B cell (primary cell): Measurements from ENCODE around the gene SPANXD. TPM values are rescaled to one million over a fixed set of nuclear protein-coding genes. Genes with fewer than 3 reads are reported as not detected.

Experiments
- ATAC-seq: fragments of 200-7000 bp; cut with Tn5 transposase; one replicate; pipeline ENCODE4 v1.10.0; 2021; ENCODE audit warnings: low read depth, mild to moderate bottlenecking, moderate number of reproducible peaks, moderate library complexity
- CTCF ChIA-PET: fragments of 350-600 bp; sonication (Branson Sonifier 250); formaldehyde crosslinking; loops from one replicate; lab custom pipeline; 2021; ENCODE audit warnings: antibody characterized with exemption, inconsistent platforms; lab: Charles Lee
- POLR2A ChIA-PET: fragments of 350-600 bp; sonication (Branson Sonifier 250); formaldehyde crosslinking; loops from one replicate; lab custom pipeline; 2021; ENCODE audit warnings: antibody characterized with exemption; lab: Charles Lee
- DNase-seq: peaks from one replicate; pipeline ENCODE4 v3.0.0; 2013
- H2AFZ ChIP-seq: 2 replicates; pipeline ENCODE4 v1.6.1; 2012; ENCODE audit warnings: mild to moderate bottlenecking, low read depth, low read length; ENCODE audit not compliant: insufficient read depth, poor library complexity, severe bottlenecking
- H3K27ac ChIP-seq, 2 donors: 1 replicate in 1 of 2; 2 replicates in 1 of 2; pipeline ENCODE4 v1.5.1; 2012 to 2013; ENCODE audit warnings: low read length in 2 of 2, mild to moderate bottlenecking in 2 of 2, moderate library complexity in 1 of 2
- H3K27me3 ChIP-seq, 4 experiments: fragments of 200-600 bp in 1 of 4; sonication (generic) in 1 of 4; replicated peaks in 1 of 4; 1 replicate in 2 of 4; 2 replicates in 2 of 4; pipeline versions ENCODE4 v1.6.1 to v1.7.0; 2013 to 2016; ENCODE audit warnings: low read length in 3 of 4, mild to moderate bottlenecking in 2 of 4, mixed read lengths in 1 of 4, moderate library complexity in 1 of 4; ENCODE audit not compliant: insufficient read depth in 4 of 4, control insufficient read depth in 3 of 4; ENCODE audit errors: control extremely low read depth in 1 of 4
- H3K36me3 ChIP-seq, 2 experiments: replicated peaks in 1 of 2; 1 replicate in 1 of 2; 2 replicates in 1 of 2; pipeline versions ENCODE4 v1.6.1 to v1.7.1; 2013; ENCODE audit warnings: low read length in 1 of 2; ENCODE audit not compliant: insufficient read depth in 2 of 2, control insufficient read depth in 1 of 2; ENCODE audit errors: control extremely low read depth in 1 of 2, extremely low read depth in 1 of 2
- H3K4me1 ChIP-seq, 2 donors: fragments of 200-600 bp in 1 of 2; sonication (generic) in 1 of 2; 1 replicate in 1 of 2; 2 replicates in 1 of 2; pipeline versions ENCODE4 v1.5.1 to v1.6.1; 2013 to 2017; ENCODE audit warnings: low read length in 2 of 2; ENCODE audit not compliant: control insufficient read depth in 2 of 2, insufficient read depth in 2 of 2
- H3K4me2 ChIP-seq: replicated peaks from 2 replicates; pipeline ENCODE3; 2012; ENCODE audit warnings: mild to moderate bottlenecking, low read depth, low read length; ENCODE audit not compliant: poor library complexity, severe bottlenecking
- H3K4me3 ChIP-seq, 5 experiments: fragments of 200-600 bp in 1 of 5; sonication (generic) in 1 of 5; 1 replicate in 3 of 5; 2 replicates in 2 of 5; pipeline versions ENCODE4 v1.5.1 to v1.7.0; 2011 to 2016; ENCODE audit warnings: low read length in 4 of 5, mild to moderate bottlenecking in 4 of 5, low read depth in 2 of 5, control low read depth in 1 of 5, moderate library complexity in 1 of 5; ENCODE audit not compliant: insufficient read depth in 1 of 5; ENCODE audit errors: control extremely low read depth in 1 of 5, extremely low read depth in 1 of 5
- H3K79me2 ChIP-seq: fragments of 200-600 bp; sonication (generic); one replicate; pipeline ENCODE4 v1.6.0; 2016; ENCODE audit warnings: low read length; ENCODE audit not compliant: control insufficient read depth, insufficient read depth
- H3K9ac ChIP-seq: fragments of 200-600 bp; sonication (generic); 2 replicates; pipeline ENCODE4 v1.6.1; 2017; ENCODE audit warnings: mild to moderate bottlenecking, low read length, moderate library complexity
- H3K9me3 ChIP-seq, 3 donors: one replicate each; pipeline versions ENCODE4 v1.6.1 to v1.7.1; 2013; ENCODE audit warnings: low read length in 2 of 3; ENCODE audit not compliant: control insufficient read depth in 2 of 3, insufficient read depth in 1 of 3; ENCODE audit errors: control extremely low read depth in 1 of 3
- H4K20me1 ChIP-seq: 2 replicates; pipeline ENCODE4 v1.6.0; 2012; ENCODE audit warnings: mild to moderate bottlenecking, low read length; ENCODE audit not compliant: insufficient read depth, control insufficient read depth, poor library complexity, severe bottlenecking
- H3K27ac Mint-ChIP-seq: one replicate; pipeline ENCODE4 v1.8.0; 2021; ENCODE audit warnings: mixed read lengths
- H3K27me3 Mint-ChIP-seq: one replicate; pipeline ENCODE4 v1.8.0; 2021; ENCODE audit warnings: mixed read lengths
- H3K4me1 Mint-ChIP-seq: one replicate; pipeline ENCODE4 v1.8.0; 2021; ENCODE audit warnings: mixed read lengths
- H3K4me3 Mint-ChIP-seq: one replicate; pipeline ENCODE4 v1.8.0; 2021; ENCODE audit warnings: mixed read lengths
- H3K9me3 Mint-ChIP-seq: one replicate; pipeline ENCODE4 v1.8.0; 2022; ENCODE audit warnings: mixed read lengths; ENCODE audit not compliant: insufficient read depth
- EZH2 ChIP-seq: IDR thresholded peaks from 2 replicates; pipeline ENCODE4 v1.6.1; 2012; ENCODE audit warnings: borderline replicate concordance, low read depth, mild to moderate bottlenecking, moderate library complexity, low read length; ENCODE audit not compliant: insufficient read depth, poor library complexity, severe bottlenecking
- WGBS: methylation state at CpG from one replicate; pipeline ENCODE4 v1.1.5; 2013; ENCODE audit warnings: missing lambda C conversion rate; ENCODE audit not compliant: insufficient coverage; 5-methylcytosine and 5-hydroxymethylcytosine counted together
- intact Hi-C: fragments of 100-400 bp; cut with micrococcal nuclease; formaldehyde crosslinking; loops from one replicate; pipeline ENCODE4 v1.10.0; 2022
- polyA plus RNA-seq: library from polyadenylated mRNA; depleted of rRNA; stranded (reverse); fragments of >200 nt; gene quantifications from 2 replicates; pipeline ENCODE4 v1.2.3, GENCODE V29; 2012
- total RNA-seq, 2 donors: library from RNA; stranded (reverse); fragments of 120-200 nt in 1 of 2; gene quantifications; 1 replicate in 1 of 2; 2 replicates in 1 of 2; pipeline versions ENCODE4 v1.2.3 to v1.2.4, GENCODE V29; 2013 to 2022
- TF ChIP-seq, protein P1 (sequence below): fragments of 200-600 bp; IDR thresholded peaks from one replicate; pipeline ENCODE4 v1.8.0; 2022; ENCODE audit warnings: antibody characterized with exemption, mild to moderate bottlenecking

SPANXD gene
- total and polyA plus RNA-seq, 2 donors (not counting 1 experiment from before 2014, with no cell fraction given), result not detected

- no peak overlapping the region for H2AFZ ChIP-seq
- no peaks in the 10 kb centered on the region for H3K4me1 ChIP-seq
- no peak for ATAC-seq
- no peak overlapping the region for H3K4me3 ChIP-seq
- POLR2A ChIA-PET, result no interaction called here
- no peak overlapping the region for H3K9ac ChIP-seq
- DNase-seq, result no peak
- CTCF ChIA-PET, result no interaction called here
- no peaks in the 10 kb centered on the region for H3K36me3 ChIP-seq
- no peaks in the 10 kb centered on the region for H4K20me1 ChIP-seq
- H3K9me3 ChIP-seq, result no peaks in the 10 kb centered on the region
- no CpG with 5 or more reads among the region's 3 CpGs for WGBS
- no peak for TF ChIP-seq EZH2
- TF ChIP-seq, protein P1, sequence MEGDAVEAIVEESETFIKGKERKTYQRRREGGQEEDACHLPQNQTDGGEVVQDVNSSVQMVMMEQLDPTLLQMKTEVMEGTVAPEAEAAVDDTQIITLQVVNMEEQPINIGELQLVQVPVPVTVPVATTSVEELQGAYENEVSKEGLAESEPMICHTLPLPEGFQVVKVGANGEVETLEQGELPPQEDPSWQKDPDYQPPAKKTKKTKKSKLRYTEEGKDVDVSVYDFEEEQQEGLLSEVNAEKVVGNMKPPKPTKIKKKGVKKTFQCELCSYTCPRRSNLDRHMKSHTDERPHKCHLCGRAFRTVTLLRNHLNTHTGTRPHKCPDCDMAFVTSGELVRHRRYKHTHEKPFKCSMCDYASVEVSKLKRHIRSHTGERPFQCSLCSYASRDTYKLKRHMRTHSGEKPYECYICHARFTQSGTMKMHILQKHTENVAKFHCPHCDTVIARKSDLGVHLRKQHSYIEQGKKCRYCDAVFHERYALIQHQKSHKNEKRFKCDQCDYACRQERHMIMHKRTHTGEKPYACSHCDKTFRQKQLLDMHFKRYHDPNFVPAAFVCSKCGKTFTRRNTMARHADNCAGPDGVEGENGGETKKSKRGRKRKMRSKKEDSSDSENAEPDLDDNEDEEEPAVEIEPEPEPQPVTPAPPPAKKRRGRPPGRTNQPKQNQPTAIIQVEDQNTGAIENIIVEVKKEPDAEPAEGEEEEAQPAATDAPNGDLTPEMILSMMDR, result no peak
- no peak overlapping the region for H3K4me2 ChIP-seq
- H3K27ac ChIP-seq, result no peak overlapping the region
- Mint-ChIP-seq H3K4me1 (no peaks in the 10 kb centered on the region), H3K27me3 (no peaks in the 10 kb centered on the region), H3K27ac (no peak overlapping the region), H3K4me3 (no peak overlapping the region), H3K9me3 (no peaks in the 10 kb centered on the region)
- intact Hi-C loops, result no loop called here
- no peaks in the 10 kb centered on the region for H3K79me2 ChIP-seq
- H3K27me3 ChIP-seq, result no peaks in the 10 kb centered on the region
Measured at GRCh38 chrX:141714680-141715079, 16.1 kb upstream of the SPANXD start.

DNA sequence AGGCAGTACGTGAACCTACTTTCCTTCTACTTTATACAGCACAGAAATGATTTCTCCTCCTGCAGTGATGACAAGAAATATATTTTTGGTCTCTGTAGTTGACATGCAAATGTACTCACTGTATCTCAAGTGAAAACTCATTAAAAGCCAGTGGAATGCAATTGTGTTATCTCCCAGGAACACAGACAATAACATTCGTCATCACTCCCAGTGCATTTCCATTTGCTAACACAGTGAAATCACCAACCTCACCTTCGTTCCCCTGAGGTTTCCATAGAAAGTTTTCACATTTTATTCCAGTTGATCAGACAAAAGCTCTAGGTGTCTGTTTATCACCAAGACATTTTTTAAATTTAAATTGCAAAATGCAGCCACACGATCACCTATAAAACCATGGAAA lies 2.5 kb upstream of the SPANXD start:
- no CpG with 5 or more reads among the region's 4 CpGs for WGBS
- intact Hi-C loops, result no loop called here
- H3K9me3 ChIP-seq, result no peaks in the 10 kb centered on the region
- Mint-ChIP-seq H3K4me1 (no peaks in the 10 kb centered on the region), H3K9me3 (no peaks in the 10 kb centered on the region), H3K4me3 (no peak overlapping the region), H3K27me3 (no peaks in the 10 kb centered on the region), H3K27ac (no peak overlapping the region)
- no peak overlapping the region for H3K27ac ChIP-seq
- no peaks in the 10 kb centered on the region for H3K36me3 ChIP-seq
- TF ChIP-seq EZH2, result no peak
- TF ChIP-seq, protein P1, result no peak
- H3K4me2 ChIP-seq, result no peak overlapping the region
- H4K20me1 ChIP-seq, result no peaks in the 10 kb centered on the region
- H3K79me2 ChIP-seq, result no peaks in the 10 kb centered on the region
- H3K27me3 ChIP-seq, result no peaks in the 10 kb centered on the region
- H3K9ac ChIP-seq, result no peak overlapping the region
- ATAC-seq (no peak), DNase-seq (no peak)
- no peak overlapping the region for H2AFZ ChIP-seq
- POLR2A ChIA-PET, result no interaction called here
- no peak overlapping the region for H3K4me3 ChIP-seq
- H3K4me1 ChIP-seq, result no peaks in the 10 kb centered on the region
- CTCF ChIA-PET, result no interaction called here
